CD14-positive monocyte (primary cell): ENCODE data around the gene IDS. TPM values are rescaled to one million over a fixed set of nuclear protein-coding genes. Genes with fewer than 3 reads are reported as not detected.

ENCODE experiments used
- DNase-seq, 3 donors: peaks; one replicate each; pipeline ENCODE4 v3.0.0-alpha.2; 2011 to 2022
- H2AFZ ChIP-seq: 2 replicates; pipeline ENCODE4 v1.6.0; 2012; ENCODE audit warnings: mild to moderate bottlenecking, low read depth, low read length, inconsistent platforms; ENCODE audit not compliant: insufficient read depth, poor library complexity, severe bottlenecking
- H3K27ac ChIP-seq, 2 donors: 1 replicate in 1 of 2; 2 replicates in 1 of 2; pipeline ENCODE4 v1.5.1; 2012 to 2013; ENCODE audit warnings: low read length in 2 of 2, control low read depth in 1 of 2, inconsistent platforms in 1 of 2, low read depth in 1 of 2, mild to moderate bottlenecking in 1 of 2
- H3K27me3 ChIP-seq, 2 donors: one replicate each; pipeline versions ENCODE4 v1.6.0 to v1.6.1; 2011 to 2013; ENCODE audit warnings: low read length in 2 of 2; ENCODE audit not compliant: control insufficient read depth in 2 of 2, insufficient read depth in 2 of 2
- H3K36me3 ChIP-seq, 2 donors: replicated peaks in 1 of 2; 1 replicate in 1 of 2; 2 replicates in 1 of 2; pipeline versions ENCODE4 v1.5.1 to v1.6.1; 2012 to 2013; ENCODE audit warnings: low read length in 2 of 2, control low read depth in 1 of 2, inconsistent platforms in 1 of 2, mild to moderate bottlenecking in 1 of 2; ENCODE audit not compliant: insufficient read depth in 2 of 2, control insufficient read depth in 1 of 2
- H3K4me1 ChIP-seq, 2 donors: 1 replicate in 1 of 2; 2 replicates in 1 of 2; pipeline versions ENCODE4 v1.5.1 to v1.6.1; 2012 to 2013; ENCODE audit warnings: low read length in 2 of 2, control low read depth in 1 of 2, inconsistent platforms in 1 of 2, mild to moderate bottlenecking in 1 of 2, moderate library complexity in 1 of 2; ENCODE audit not compliant: insufficient read depth in 2 of 2, control insufficient read depth in 1 of 2
- H3K4me2 ChIP-seq: replicated peaks from 2 replicates; pipeline ENCODE3; 2012; ENCODE audit warnings: low read length, moderate library complexity, mild to moderate bottlenecking; ENCODE audit not compliant: poor library complexity, severe bottlenecking; ENCODE audit errors: extremely low read depth
- H3K4me3 ChIP-seq, 3 experiments: fragments of 200-600 bp in 1 of 3; sonication (generic) in 1 of 3; replicated peaks in 1 of 3; 1 replicate in 2 of 3; 2 replicates in 1 of 3; pipeline ENCODE4 v1.5.1; 2011 to 2013; ENCODE audit warnings: low read length in 3 of 3, mild to moderate bottlenecking in 3 of 3, control low read depth in 2 of 3, low read depth in 2 of 3, inconsistent platforms in 1 of 3, moderate library complexity in 1 of 3
- H3K79me2 ChIP-seq: 2 replicates; pipeline ENCODE4 v1.6.0; 2012; ENCODE audit warnings: mild to moderate bottlenecking, control low read depth, inconsistent platforms, low read length, moderate library complexity; ENCODE audit not compliant: insufficient read depth
- H3K9ac ChIP-seq: 2 replicates; pipeline ENCODE4 v1.6.0; 2017; ENCODE audit warnings: low read length, mild to moderate bottlenecking; ENCODE audit not compliant: insufficient read depth, poor library complexity, severe bottlenecking
- H3K9me3 ChIP-seq, 2 donors: replicated peaks in 1 of 2; 1 replicate in 1 of 2; 2 replicates in 1 of 2; pipeline versions ENCODE4 v1.5.1 to v1.6.1; 2012 to 2013; ENCODE audit warnings: low read length in 2 of 2, control low read depth in 1 of 2; ENCODE audit not compliant: control insufficient read depth in 1 of 2, insufficient read depth in 1 of 2
- H4K20me1 ChIP-seq: 2 replicates; pipeline ENCODE4 v1.6.0; 2012; ENCODE audit warnings: mild to moderate bottlenecking, low read length, control low read depth, moderate library complexity; ENCODE audit not compliant: insufficient read depth
- H3K27ac Mint-ChIP-seq, 7 donors: one replicate each; pipeline ENCODE4 v1.8.0; 2020; ENCODE audit warnings: mild to moderate bottlenecking in 7 of 7, mixed read lengths in 7 of 7, moderate library complexity in 6 of 7, inconsistent platforms in 2 of 7
- H3K27me3 Mint-ChIP-seq, 3 donors: one replicate each; pipeline ENCODE4 v1.8.0; 2021 to 2022; ENCODE audit warnings: low read depth in 3 of 3, mild to moderate bottlenecking in 3 of 3, mixed read lengths in 3 of 3, moderate library complexity in 3 of 3, inconsistent platforms in 1 of 3
- H3K36me3 Mint-ChIP-seq, 2 donors: one replicate each; pipeline ENCODE4 v1.8.0; 2020; ENCODE audit warnings: mixed read lengths in 2 of 2, inconsistent platforms in 1 of 2, mild to moderate bottlenecking in 1 of 2
- H3K4me1 Mint-ChIP-seq: one replicate; pipeline ENCODE4 v1.8.0; 2020; ENCODE audit warnings: mild to moderate bottlenecking, mixed read lengths
- H3K4me3 Mint-ChIP-seq, 2 donors: one replicate each; pipeline ENCODE4 v1.8.0; 2020; ENCODE audit warnings: mild to moderate bottlenecking in 2 of 2, mixed read lengths in 2 of 2, moderate library complexity in 1 of 2
- H3K9me3 Mint-ChIP-seq, 7 donors: one replicate each; pipeline ENCODE4 v1.8.0; 2020 to 2022; ENCODE audit warnings: mixed read lengths in 7 of 7, mild to moderate bottlenecking in 6 of 7, moderate library complexity in 6 of 7, inconsistent platforms in 2 of 7
- CTCF ChIP-seq: fragments of 200-600 bp; IDR thresholded peaks from one replicate; pipeline ENCODE4 v1.8.0; 2022; ENCODE audit warnings: antibody characterized with exemption, mild to moderate bottlenecking
- WGBS: methylation state at CpG from one replicate; pipeline ENCODE4 v1.1.5; 2013; ENCODE audit warnings: missing lambda C conversion rate; ENCODE audit not compliant: insufficient coverage; 5-methylcytosine and 5-hydroxymethylcytosine counted together
- intact Hi-C, 2 donors: fragments of 100-400 bp; cut with micrococcal nuclease; formaldehyde crosslinking; loops; one replicate each; pipeline versions ENCODE4 v1.15.0 to v1.15.1; 2023
- polyA plus RNA-seq, 3 donors: library from polyadenylated mRNA; depleted of rRNA in 1 of 3; unstranded in 2 of 3; stranded (reverse) in 1 of 3; fragments of 300-500 nt in 2 of 3; fragments of >200 nt in 1 of 3; fragmentation: Illumina TruSeq in 2 of 3; gene quantifications; 1 replicate in 2 of 3; 2 replicates in 1 of 3; pipeline ENCODE4 v1.2.3, GENCODE V29; 2012 to 2021

The IDS gene
- polyA plus RNA-seq, 3 donors = 79.5 to 113 (median 94.3) TPM

GRCh38 chrX:149471397-149471796, 33.7 kb downstream of the IDS start:
- Mint-ChIP-seq H3K27ac (no peak overlapping the region), H3K27me3 (peaks cover 0 to 14% (median 6%) of the 10 kb centered on the region in 3 donors), H3K4me1 (peaks cover 2% of the 10 kb centered on the region), H3K4me3 (no peak overlapping the region), H3K9me3 (peaks cover 0 to 3% (median 0%) of the 10 kb centered on the region in 7 donors), H3K36me3 (peaks cover 0 to 5% of the 10 kb centered on the region in 2 donors)
- Histone ChIP-seq H3K4me2 (no peak overlapping the region), H3K9ac (no peak overlapping the region), H3K27me3 (no peaks in the 10 kb centered on the region), H3K27ac (no peak overlapping the region), H2AFZ (no peak overlapping the region), H3K4me3 (no peak overlapping the region), H3K4me1 (no peaks in the 10 kb centered on the region), H3K79me2 (no peaks in the 10 kb centered on the region), H4K20me1 (no peaks in the 10 kb centered on the region), H3K9me3 (no peaks in the 10 kb centered on the region), H3K36me3 (no peaks in the 10 kb centered on the region)
- intact Hi-C loops = loop anchor here in 1 of 2 donors (5.0 to 10.0 kb wide), 2 partner anchors 1337 to 1429 kb away; no protein-coding TSS in a partner anchor
- no CpG with 5 or more reads among the region's 8 CpGs for WGBS
- TF ChIP-seq CTCF = no peak
- no peak for DNase-seq

- no peaks in the 10 kb centered on the region for H3K4me1 ChIP-seq
- no peak overlapping the region for H3K4me2 ChIP-seq
- peak; percentile 27 to 49 (median 42) for DNase-seq
- peaks cover 0 to under 1% (median 0%) of the 10 kb centered on the region in 7 donors for H3K9me3 Mint-ChIP-seq
- H3K27me3 Mint-ChIP-seq = peaks cover 0 to 12% (median 6%) of the 10 kb centered on the region in 3 donors
- peak; percentile 75 for TF ChIP-seq CTCF
- H3K79me2 ChIP-seq = no peaks in the 10 kb centered on the region
- no peaks in the 10 kb centered on the region for H3K9me3 ChIP-seq
- H2AFZ ChIP-seq = no peak overlapping the region
- WGBS = 20% methylated on average over 19 of the region's 23 CpGs
- no peak overlapping the region for H3K4me3 Mint-ChIP-seq
- intact Hi-C loops = loop anchor here in 1 of 2 donors (5.0 to 10.0 kb wide), 2 partner anchors 1336 to 1429 kb away; no protein-coding TSS in a partner anchor
- no peak overlapping the region for H3K4me3 ChIP-seq
- peaks cover 0 to 5% of the 10 kb centered on the region in 2 donors for H3K36me3 Mint-ChIP-seq
- H3K9ac ChIP-seq = no peak overlapping the region
- H3K36me3 ChIP-seq = no peaks in the 10 kb centered on the region
- H3K4me1 Mint-ChIP-seq = peaks cover 2% of the 10 kb centered on the region
- no peaks in the 10 kb centered on the region for H4K20me1 ChIP-seq
- H3K27ac ChIP-seq = no peak overlapping the region
- H3K27me3 ChIP-seq = no peaks in the 10 kb centered on the region
- H3K27ac Mint-ChIP-seq = no peak overlapping the region
Observed at GRCh38 chrX:149470955-149471354, 34.2 kb downstream of the IDS start.
